Mesendoderm (in vitro differentiated cells): ENCODE results near the gene ZNF622.
A peak's percentile ranks its signal among the peaks of the same experiment; 100 is the strongest.

Source experiments
- DNase-seq: peaks from one replicate; pipeline ENCODE4 v3.0.0; 2013
- H2AK5ac ChIP-seq: 2 replicates; pipeline ENCODE4 v1.6.1; 2013; ENCODE audit warnings: low read length, inconsistent platforms
- H2BK120ac ChIP-seq: 2 replicates; pipeline ENCODE4 v1.6.1; 2013; ENCODE audit warnings: low read depth, mild to moderate bottlenecking, low read length, moderate library complexity, mixed read lengths
- H2BK15ac ChIP-seq: replicated peaks from 2 replicates; pipeline ENCODE4 v1.6.1; 2013; ENCODE audit warnings: low read depth, mild to moderate bottlenecking, moderate library complexity
- H2BK5ac ChIP-seq: 2 replicates; pipeline ENCODE4 v1.6.1; 2013; ENCODE audit warnings: low read length, inconsistent platforms
- H3K18ac ChIP-seq: 2 replicates; pipeline ENCODE4 v1.6.1; 2013; ENCODE audit warnings: mild to moderate bottlenecking, low read length, mixed read lengths
- H3K23ac ChIP-seq: one replicate; pipeline ENCODE4 v1.6.1; 2013; ENCODE audit warnings: low read length
- H3K27ac ChIP-seq: 2 replicates; pipeline ENCODE4 v1.5.1; 2013; ENCODE audit warnings: low read depth, mild to moderate bottlenecking, inconsistent platforms, low read length, moderate library complexity
- H3K27me3 ChIP-seq: 2 replicates; pipeline ENCODE4 v1.6.1; 2013; ENCODE audit warnings: low read length, control low read depth, mild to moderate bottlenecking, inconsistent platforms; ENCODE audit not compliant: insufficient read depth, poor library complexity
- H3K36me3 ChIP-seq: 2 replicates; pipeline ENCODE4 v1.6.1; 2013; ENCODE audit warnings: low read length, inconsistent platforms; ENCODE audit not compliant: control insufficient read depth, insufficient read depth
- H3K4ac ChIP-seq: one replicate; pipeline ENCODE4 v1.6.1; 2013; ENCODE audit warnings: low read depth, mild to moderate bottlenecking, low read length, moderate library complexity
- H3K4me1 ChIP-seq: 2 replicates; pipeline ENCODE4 v1.6.1; 2013; ENCODE audit warnings: low read depth, low read length, inconsistent platforms; ENCODE audit not compliant: control insufficient read depth
- H3K4me2 ChIP-seq: 2 replicates; pipeline ENCODE4 v1.6.1; 2013; ENCODE audit warnings: low read length
- H3K4me3 ChIP-seq: 2 replicates; pipeline ENCODE4 v1.5.1; 2013; ENCODE audit warnings: mild to moderate bottlenecking, low read length
- H3K56ac ChIP-seq: one replicate; pipeline ENCODE4 v1.6.1; 2013; ENCODE audit warnings: low read length
- H3K79me1 ChIP-seq: 2 replicates; pipeline ENCODE4 v1.6.1; 2013; ENCODE audit warnings: low read length, inconsistent platforms
- H3K79me2 ChIP-seq: 2 replicates; pipeline ENCODE4 v1.6.1; 2013; ENCODE audit warnings: mild to moderate bottlenecking, low read length; ENCODE audit not compliant: control insufficient read depth, insufficient read depth
- H3K9ac ChIP-seq: 2 replicates; pipeline ENCODE4 v1.6.1; 2013; ENCODE audit warnings: low read length, inconsistent platforms
- H4K5ac ChIP-seq: one replicate; pipeline ENCODE4 v1.6.1; 2013; ENCODE audit warnings: low read length
- H4K8ac ChIP-seq: one replicate; pipeline ENCODE4 v1.6.1; 2013; ENCODE audit warnings: low read depth, mild to moderate bottlenecking, control low read depth, low read length, moderate library complexity
- WGBS: extraction: QIAGEN DNeasy Blood & Tissue Kit; methylation state at CpG from one replicate; pipeline ENCODE4 v1.1.7; 2013; ENCODE audit warnings: low lambda C conversion rate, missing lambda C conversion rate; ENCODE audit not compliant: insufficient coverage; ENCODE audit errors: extremely low coverage; 5-methylcytosine and 5-hydroxymethylcytosine counted together

Gene ZNF622

DNA sequence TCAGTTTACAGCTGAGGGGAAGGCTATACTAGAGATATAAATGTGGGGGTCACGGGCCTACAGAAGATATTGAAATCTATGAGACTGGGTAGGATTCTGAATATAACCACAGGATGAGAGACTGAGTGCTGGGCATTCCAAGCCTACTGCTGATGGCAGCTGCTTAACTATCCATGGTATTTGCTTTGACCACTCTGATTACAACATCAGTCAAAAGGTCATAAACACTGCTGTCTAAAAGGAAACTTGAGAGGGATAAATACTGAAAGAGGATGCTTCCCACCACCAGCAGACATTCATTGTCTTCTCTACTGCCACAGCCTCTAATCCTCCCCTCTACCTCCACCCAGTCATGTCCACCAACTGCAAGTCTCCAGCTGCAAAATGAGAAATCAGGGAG, 3.8 kb downstream of the ZNF622 start:
- no peak overlapping the region for H2BK5ac ChIP-seq
- H3K56ac ChIP-seq, result no peak overlapping the region
- H3K4me3 ChIP-seq, result no peak overlapping the region
- peaks cover 2% of the 10 kb centered on the region for H3K36me3 ChIP-seq
- no peak overlapping the region for H3K9ac ChIP-seq
- no peak overlapping the region for H3K4me2 ChIP-seq
- no peak overlapping the region for H3K23ac ChIP-seq
- H3K4ac ChIP-seq, result no peak overlapping the region
- H2BK120ac ChIP-seq, result no peak overlapping the region
- H4K8ac ChIP-seq, result no peak overlapping the region
- no peak overlapping the region for H2BK15ac ChIP-seq
- no peaks in the 10 kb centered on the region for H3K4me1 ChIP-seq
- peaks cover 15% of the 10 kb centered on the region for H3K79me1 ChIP-seq
- H3K18ac ChIP-seq, result no peak overlapping the region
- peak; percentile 24 for DNase-seq
- H3K27ac ChIP-seq, result no peak overlapping the region
- no peaks in the 10 kb centered on the region for H3K27me3 ChIP-seq
- H2AK5ac ChIP-seq, result no peak overlapping the region
- H4K5ac ChIP-seq, result no peak overlapping the region
- H3K79me2 ChIP-seq, result peaks cover 19% of the 10 kb centered on the region
- no CpG with 5 or more reads among the region's 1 CpG for WGBS

DNA sequence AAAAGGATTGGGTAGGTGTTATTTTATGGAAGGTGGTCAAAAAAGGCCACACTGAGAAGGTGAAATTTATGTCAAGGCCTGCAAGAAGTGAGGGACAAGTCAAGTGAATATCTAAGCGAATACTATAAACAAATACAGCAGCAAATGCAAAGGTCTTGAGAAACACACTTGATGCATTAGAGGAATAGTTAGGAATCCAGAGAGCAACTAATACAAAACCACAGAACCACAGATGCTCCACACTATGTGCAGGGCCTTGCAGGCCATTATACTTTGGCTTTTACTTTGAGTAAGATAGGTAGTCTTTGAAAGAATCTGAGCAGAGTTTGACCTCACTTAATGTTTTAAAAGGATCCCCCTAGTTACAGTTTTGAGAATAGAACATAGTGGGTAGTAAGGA, 4.6 kb downstream of the ZNF622 start:
- Histone ChIP-seq H2BK120ac (no peak overlapping the region), H3K4me1 (no peaks in the 10 kb centered on the region), H3K4me2 (no peak overlapping the region), H3K56ac (no peak overlapping the region), H2BK15ac (no peak overlapping the region), H3K18ac (no peak overlapping the region), H3K36me3 (peaks cover 2% of the 10 kb centered on the region), H4K8ac (no peak overlapping the region), H2AK5ac (no peak overlapping the region), H3K79me1 (peaks cover 14% of the 10 kb centered on the region), H3K79me2 (peaks cover 19% of the 10 kb centered on the region), H3K4me3 (no peak overlapping the region), H2BK5ac (no peak overlapping the region), H3K27me3 (no peaks in the 10 kb centered on the region), H4K5ac (no peak overlapping the region), H3K23ac (no peak overlapping the region), H3K4ac (no peak overlapping the region), H3K27ac (no peak overlapping the region), H3K9ac (no peak overlapping the region)
- no CpG with 5 or more reads among the region's 1 CpG for WGBS
- DNase-seq, result no peak

DNA sequence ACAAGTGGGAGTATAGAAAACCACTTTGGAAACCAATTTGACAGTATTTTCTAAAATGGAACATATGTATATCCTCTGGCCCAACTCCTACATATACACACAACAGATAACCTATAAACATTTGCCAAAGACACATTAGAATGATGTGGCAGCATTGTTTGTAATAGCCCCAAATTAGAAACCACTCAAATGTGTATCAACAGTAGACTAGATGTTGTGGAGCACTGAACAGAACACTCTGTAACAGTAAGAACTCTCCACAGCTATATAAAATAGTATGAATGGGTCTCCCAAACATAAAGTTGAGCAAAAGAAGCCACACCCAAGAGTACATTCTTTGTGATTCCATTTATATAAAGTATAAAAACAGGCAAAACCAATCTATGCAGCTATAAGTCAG, 6.1 kb downstream of the ZNF622 start:
- H3K79me1 ChIP-seq, result peaks cover 11% of the 10 kb centered on the region
- H2BK120ac ChIP-seq, result no peak overlapping the region
- H2BK5ac ChIP-seq, result no peak overlapping the region
- H4K8ac ChIP-seq, result no peak overlapping the region
- H3K4me2 ChIP-seq, result no peak overlapping the region
- no peaks in the 10 kb centered on the region for H3K27me3 ChIP-seq
- peaks cover 14% of the 10 kb centered on the region for H3K79me2 ChIP-seq
- peaks cover 4% of the 10 kb centered on the region for H3K36me3 ChIP-seq
- no peak overlapping the region for H3K56ac ChIP-seq
- peaks cover 2% of the 10 kb centered on the region for H3K4me1 ChIP-seq
- H3K18ac ChIP-seq, result no peak overlapping the region
- H3K23ac ChIP-seq, result no peak overlapping the region
- no peak overlapping the region for H2AK5ac ChIP-seq
- H2BK15ac ChIP-seq, result no peak overlapping the region
- no peak overlapping the region for H3K27ac ChIP-seq
- no peak overlapping the region for H4K5ac ChIP-seq
- no peak for DNase-seq
- H3K4me3 ChIP-seq, result no peak overlapping the region
- no peak overlapping the region for H3K4ac ChIP-seq
- H3K9ac ChIP-seq, result no peak overlapping the region

DNA sequence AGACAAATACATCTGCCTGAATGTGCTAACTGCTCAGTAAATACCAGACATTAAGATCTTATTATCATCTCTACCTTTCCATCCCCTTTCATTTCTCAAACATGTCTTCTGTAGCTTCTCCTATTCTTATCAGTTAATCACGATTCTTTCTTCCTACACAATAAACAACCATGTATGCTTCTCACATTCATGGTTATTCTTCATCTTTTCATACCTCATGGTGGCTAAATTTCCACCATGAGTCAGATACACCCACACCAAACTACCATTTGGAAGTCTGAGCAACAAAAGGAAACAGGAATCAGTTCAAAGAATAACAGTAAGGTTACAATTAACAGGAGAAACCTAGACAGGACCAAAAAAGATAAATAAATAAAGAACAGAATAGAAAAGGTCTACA, 7.7 kb downstream of the ZNF622 start:
- no peak overlapping the region for H4K5ac ChIP-seq
- H3K23ac ChIP-seq, result no peak overlapping the region
- no peak overlapping the region for H3K9ac ChIP-seq
- H3K4me1 ChIP-seq, result peaks cover 2% of the 10 kb centered on the region
- H3K4ac ChIP-seq, result no peak overlapping the region
- H2BK15ac ChIP-seq, result no peak overlapping the region
- no peak overlapping the region for H2AK5ac ChIP-seq
- no peak overlapping the region for H3K4me2 ChIP-seq
- no peak overlapping the region for H3K18ac ChIP-seq
- no peak overlapping the region for H2BK120ac ChIP-seq
- no peak overlapping the region for H3K27ac ChIP-seq
- no peaks in the 10 kb centered on the region for H3K27me3 ChIP-seq
- peaks cover 5% of the 10 kb centered on the region for H3K79me2 ChIP-seq
- no peak overlapping the region for H4K8ac ChIP-seq
- no peak overlapping the region for H3K56ac ChIP-seq
- H2BK5ac ChIP-seq, result no peak overlapping the region
- peaks cover 4% of the 10 kb centered on the region for H3K36me3 ChIP-seq
- no peak overlapping the region for H3K4me3 ChIP-seq
- DNase-seq, result no peak
- peaks cover 8% of the 10 kb centered on the region for H3K79me1 ChIP-seq
- WGBS, result 100% methylated on average over 1 of the region's 1 CpG

DNA sequence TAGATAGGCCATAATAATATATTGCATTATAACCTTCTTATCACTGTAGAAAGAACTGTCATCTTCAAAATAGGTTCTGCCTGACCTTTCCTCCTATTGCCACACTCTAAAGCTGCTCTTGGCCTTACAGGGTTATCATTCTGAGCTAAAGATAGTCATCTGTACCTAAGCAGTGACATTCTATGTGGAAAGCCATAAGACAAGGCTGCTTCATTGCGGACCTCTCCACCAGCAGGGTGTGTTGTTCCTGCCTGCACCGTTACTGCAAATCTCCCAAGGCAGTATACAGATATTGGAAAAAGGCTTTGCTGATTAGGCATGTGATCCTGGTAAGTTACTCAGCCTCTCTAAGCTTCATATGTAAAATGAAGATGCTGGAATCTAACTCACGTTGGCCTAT, 8.1 kb downstream of the ZNF622 start:
- peaks cover 2% of the 10 kb centered on the region for H3K4me1 ChIP-seq
- H3K4me3 ChIP-seq, result no peak overlapping the region
- H2BK15ac ChIP-seq, result no peak overlapping the region
- peaks cover 5% of the 10 kb centered on the region for H3K79me2 ChIP-seq
- H3K18ac ChIP-seq, result no peak overlapping the region
- H3K27me3 ChIP-seq, result no peaks in the 10 kb centered on the region
- peaks cover 10% of the 10 kb centered on the region for H3K79me1 ChIP-seq
- H3K56ac ChIP-seq, result no peak overlapping the region
- H2BK5ac ChIP-seq, result no peak overlapping the region
- no peak overlapping the region for H4K8ac ChIP-seq
- H2AK5ac ChIP-seq, result no peak overlapping the region
- no peak overlapping the region for H3K23ac ChIP-seq
- no peak overlapping the region for H3K27ac ChIP-seq
- peak; percentile 9 for DNase-seq
- H3K9ac ChIP-seq, result no peak overlapping the region
- H3K4me2 ChIP-seq, result no peak overlapping the region
- peaks cover 4% of the 10 kb centered on the region for H3K36me3 ChIP-seq
- H4K5ac ChIP-seq, result no peak overlapping the region
- H3K4ac ChIP-seq, result no peak overlapping the region
- H2BK120ac ChIP-seq, result no peak overlapping the region
- WGBS, result no CpG with 5 or more reads among the region's 3 CpGs

DNA sequence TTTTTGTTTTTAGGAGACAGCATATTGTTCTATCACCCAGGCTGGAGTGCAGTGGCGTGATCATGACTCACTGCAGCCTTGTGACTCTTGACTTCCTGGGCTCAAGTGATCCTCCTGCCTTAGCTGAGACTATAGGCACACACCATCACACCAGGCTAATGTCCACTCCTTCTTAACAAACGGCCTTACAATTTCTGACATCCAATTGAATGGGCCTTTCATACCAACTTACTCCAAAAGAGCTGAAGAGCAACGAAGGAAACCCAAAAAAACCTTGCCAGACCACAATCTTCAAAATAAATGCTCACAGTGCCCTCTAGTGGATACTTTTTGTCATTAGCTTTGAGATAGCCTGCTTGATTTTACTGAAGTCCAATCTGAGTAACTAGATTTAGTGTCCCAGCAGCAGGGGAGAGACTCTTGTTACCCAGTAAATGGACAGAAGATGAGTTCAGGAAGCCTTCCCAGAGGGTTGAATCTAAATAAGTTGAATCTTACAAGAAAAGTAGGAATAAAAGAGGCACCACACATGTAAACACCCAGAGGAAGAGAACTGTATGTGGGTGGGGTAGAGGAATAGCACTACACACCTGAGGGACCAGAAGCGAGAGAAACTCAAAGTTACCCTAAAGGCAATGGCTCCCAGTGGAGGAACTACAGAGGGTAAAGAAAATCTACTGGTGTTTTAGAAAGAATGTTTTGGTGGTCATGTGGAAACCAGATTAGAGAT, 9.3 kb downstream of the ZNF622 start:
- H4K5ac ChIP-seq, result no peak overlapping the region
- H3K36me3 ChIP-seq, result peaks cover 1% of the 10 kb centered on the region
- H4K8ac ChIP-seq, result no peak overlapping the region
- H3K4me1 ChIP-seq, result peaks cover 2% of the 10 kb centered on the region
- peak overlapping the region; percentile 85 for H2BK120ac ChIP-seq
- H3K4me2 ChIP-seq, result no peak overlapping the region
- peak overlapping the region; percentile 53 for H3K18ac ChIP-seq
- no peak overlapping the region for H3K27ac ChIP-seq
- peak; percentile 88 for DNase-seq
- no peak overlapping the region for H2BK5ac ChIP-seq
- no peak overlapping the region for H2AK5ac ChIP-seq
- H3K79me2 ChIP-seq, result peaks cover 5% of the 10 kb centered on the region
- peak overlapping the region; percentile 71 for H3K56ac ChIP-seq
- WGBS, result no CpG with 5 or more reads among the region's 4 CpGs
- no peak overlapping the region for H3K4ac ChIP-seq
- peak overlapping the region; percentile 27 for H3K9ac ChIP-seq
- H3K27me3 ChIP-seq, result no peaks in the 10 kb centered on the region
- no peak overlapping the region for H3K23ac ChIP-seq
- H3K4me3 ChIP-seq, result no peak overlapping the region
- peaks cover 7% of the 10 kb centered on the region for H3K79me1 ChIP-seq
- H2BK15ac ChIP-seq, result no peak overlapping the region
